Right lobe of liver (tissue), 6 donors: ENCODE data around the gene OR4B1. TPM values are rescaled to one million over a fixed set of nuclear protein-coding genes. Genes with fewer than 3 reads are reported as not detected.

Experiments
- ATAC-seq, 4 donors: fragments of 200-7000 bp; cut with Tn5 transposase; one replicate each; pipeline ENCODE4 v1.9.1; 2020; ENCODE audit warnings: mild to moderate bottlenecking in 4 of 4, moderate library complexity in 4 of 4
- DNase-seq, 3 donors: peaks; one replicate each; pipeline ENCODE4 v3.0.0-alpha.2; 2020
- H3K27ac ChIP-seq, 3 donors: fragments of 200-600 bp; one replicate each; pipeline ENCODE4 v1.8.0; 2022
- H3K27me3 ChIP-seq, 2 donors: fragments of 200-600 bp; one replicate each; pipeline ENCODE4 v1.8.0; 2022
- H3K36me3 ChIP-seq, 4 donors: fragments of 200-600 bp; sonication (generic) in 1 of 4; one replicate each; pipeline versions ENCODE4 v1.5.1 to v1.8.0; 2017 to 2022; ENCODE audit warnings: control low read depth in 1 of 4
- H3K4me1 ChIP-seq, 4 donors: fragments of 200-600 bp; sonication (generic) in 1 of 4; one replicate each; pipeline versions ENCODE4 v1.5.1 to v1.8.0; 2017 to 2022; ENCODE audit warnings: control low read depth in 1 of 4
- H3K4me3 ChIP-seq, 3 donors: fragments of 200-600 bp; one replicate each; pipeline ENCODE4 v1.8.0; 2022
- H3K9me3 ChIP-seq, 4 donors: fragments of 200-600 bp; sonication (generic) in 1 of 4; one replicate each; pipeline versions ENCODE4 v1.5.1 to v1.8.0; 2017 to 2022; ENCODE audit warnings: control low read depth in 1 of 4
- POLR2A ChIP-seq: fragments of 450-650 bp; IDR thresholded peaks from one replicate; pipeline ENCODE4 v1.6.1; 2017; ENCODE audit warnings: antibody characterized with exemption, mild to moderate bottlenecking
- WGBS: methylation state at CpG from one replicate; pipeline ENCODE4 v1.1.6; 2018; ENCODE audit warnings: low coverage, low lambda C conversion rate; ENCODE audit not compliant: insufficient coverage; ENCODE audit errors: missing lambda C conversion rate; 5-methylcytosine and 5-hydroxymethylcytosine counted together
- intact Hi-C, 2 donors: fragments of 100-400 bp; cut with DNase I; formaldehyde crosslinking; loops; one replicate each; pipeline versions ENCODE4 v1.11.2 to v1.14.1; 2022
- total RNA-seq, 6 experiments: library from RNA; depleted of rRNA in 2 of 6; stranded (reverse); fragments of >200 nt in 2 of 6; fragmentation: NEBNext Ultra II Directional in 3 of 6; extraction: Animal tissue kit (Norgen Biotek cat#: 25700) in 3 of 6; gene quantifications; one replicate each; pipeline versions ENCODE4 v1.1.0 to v1.2.4, GENCODE V29; 2016 to 2023
- TF ChIP-seq, protein P1 (sequence below), 4 donors: fragments of 200-600 bp in 3 of 4; fragments of 450-650 bp in 1 of 4; IDR thresholded peaks; one replicate each; pipeline versions ENCODE4 v1.5.1 to v1.8.0; 2016 to 2022; ENCODE audit warnings: antibody characterized with exemption in 4 of 4, mild to moderate bottlenecking in 2 of 4
- donor health status: DM: no; HTN: yes; CAD: no.
- donor health status: DM: no; HTN: no; CAD: no.
- donor health status: DM: no; HTN: no; CAD: no.
- donor health status: DM: no; HTN: yes; CAD: no.
- donor health status: DM: no; HTN: yes; CAD: no.

OR4B1 gene
- total RNA-seq, 6 experiments from 2014 or later = not detected

DNA sequence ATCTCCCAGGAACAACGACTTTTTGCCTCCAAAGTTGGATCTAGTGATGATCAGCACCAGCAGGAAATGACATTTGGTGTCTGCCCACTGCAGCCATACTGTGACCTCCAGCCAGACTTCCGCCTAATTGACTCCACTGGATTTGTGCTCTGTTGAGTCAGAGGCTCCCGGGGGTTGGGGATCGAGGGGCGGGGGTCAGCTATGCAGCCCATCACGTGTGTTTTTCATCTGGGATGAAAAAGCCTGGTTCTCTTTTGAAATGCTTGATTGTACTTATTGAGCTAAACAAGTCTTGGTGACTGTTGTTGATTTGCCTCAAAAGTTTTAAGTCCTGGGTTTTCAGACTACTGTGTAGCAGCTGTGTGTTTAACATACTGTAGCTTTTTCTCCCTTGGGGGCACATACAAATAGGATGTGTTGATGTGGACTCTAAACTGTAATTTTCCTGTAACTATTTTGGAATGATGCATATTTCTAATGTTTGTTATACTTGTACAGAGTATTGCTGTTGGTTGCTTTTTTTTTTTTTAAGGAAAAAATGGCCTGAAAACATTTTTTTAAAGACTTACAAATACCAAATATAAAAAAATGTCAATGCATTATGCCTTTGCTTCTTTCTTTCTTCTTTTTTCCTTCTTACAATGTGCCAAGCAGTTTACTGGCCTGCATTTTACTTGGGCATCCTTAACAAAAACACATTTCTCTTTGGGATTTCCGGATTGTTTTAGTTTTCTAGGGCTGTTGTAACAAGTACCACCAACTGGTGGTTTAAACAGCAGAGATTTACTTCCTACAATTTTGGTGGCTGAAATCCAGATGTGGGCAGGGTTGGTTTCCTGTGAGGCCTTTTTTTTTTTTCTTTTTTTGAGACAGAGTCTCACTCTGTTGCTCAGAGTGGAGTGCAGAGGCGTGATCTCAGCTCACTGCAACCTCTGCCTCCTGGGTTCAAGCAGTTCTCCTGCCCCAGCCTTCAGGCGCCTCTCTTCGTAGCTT lies 46.1 kb upstream of the OR4B1 start:
- peak in 1 of 4 donors; percentile 29 for ATAC-seq
- no peaks in the 10 kb centered on the region for H3K4me1 ChIP-seq
- no peaks in the 10 kb centered on the region for H3K9me3 ChIP-seq
- intact Hi-C loops = no loop called here
- DNase-seq = no peak
- no peaks in the 10 kb centered on the region for H3K27me3 ChIP-seq
- TF ChIP-seq POLR2A = no peak
- TF ChIP-seq, protein P1, sequence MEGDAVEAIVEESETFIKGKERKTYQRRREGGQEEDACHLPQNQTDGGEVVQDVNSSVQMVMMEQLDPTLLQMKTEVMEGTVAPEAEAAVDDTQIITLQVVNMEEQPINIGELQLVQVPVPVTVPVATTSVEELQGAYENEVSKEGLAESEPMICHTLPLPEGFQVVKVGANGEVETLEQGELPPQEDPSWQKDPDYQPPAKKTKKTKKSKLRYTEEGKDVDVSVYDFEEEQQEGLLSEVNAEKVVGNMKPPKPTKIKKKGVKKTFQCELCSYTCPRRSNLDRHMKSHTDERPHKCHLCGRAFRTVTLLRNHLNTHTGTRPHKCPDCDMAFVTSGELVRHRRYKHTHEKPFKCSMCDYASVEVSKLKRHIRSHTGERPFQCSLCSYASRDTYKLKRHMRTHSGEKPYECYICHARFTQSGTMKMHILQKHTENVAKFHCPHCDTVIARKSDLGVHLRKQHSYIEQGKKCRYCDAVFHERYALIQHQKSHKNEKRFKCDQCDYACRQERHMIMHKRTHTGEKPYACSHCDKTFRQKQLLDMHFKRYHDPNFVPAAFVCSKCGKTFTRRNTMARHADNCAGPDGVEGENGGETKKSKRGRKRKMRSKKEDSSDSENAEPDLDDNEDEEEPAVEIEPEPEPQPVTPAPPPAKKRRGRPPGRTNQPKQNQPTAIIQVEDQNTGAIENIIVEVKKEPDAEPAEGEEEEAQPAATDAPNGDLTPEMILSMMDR (IDR thresholded peaks at IDR 0.05) = no peak
- 63% methylated on average over 1 of the region's 10 CpGs for WGBS
- H3K27ac ChIP-seq = no peak overlapping the region
- peaks cover 0 to 35% (median 5%) of the 10 kb centered on the region in 4 donors for H3K36me3 ChIP-seq
- no peak overlapping the region for H3K4me3 ChIP-seq

DNA sequence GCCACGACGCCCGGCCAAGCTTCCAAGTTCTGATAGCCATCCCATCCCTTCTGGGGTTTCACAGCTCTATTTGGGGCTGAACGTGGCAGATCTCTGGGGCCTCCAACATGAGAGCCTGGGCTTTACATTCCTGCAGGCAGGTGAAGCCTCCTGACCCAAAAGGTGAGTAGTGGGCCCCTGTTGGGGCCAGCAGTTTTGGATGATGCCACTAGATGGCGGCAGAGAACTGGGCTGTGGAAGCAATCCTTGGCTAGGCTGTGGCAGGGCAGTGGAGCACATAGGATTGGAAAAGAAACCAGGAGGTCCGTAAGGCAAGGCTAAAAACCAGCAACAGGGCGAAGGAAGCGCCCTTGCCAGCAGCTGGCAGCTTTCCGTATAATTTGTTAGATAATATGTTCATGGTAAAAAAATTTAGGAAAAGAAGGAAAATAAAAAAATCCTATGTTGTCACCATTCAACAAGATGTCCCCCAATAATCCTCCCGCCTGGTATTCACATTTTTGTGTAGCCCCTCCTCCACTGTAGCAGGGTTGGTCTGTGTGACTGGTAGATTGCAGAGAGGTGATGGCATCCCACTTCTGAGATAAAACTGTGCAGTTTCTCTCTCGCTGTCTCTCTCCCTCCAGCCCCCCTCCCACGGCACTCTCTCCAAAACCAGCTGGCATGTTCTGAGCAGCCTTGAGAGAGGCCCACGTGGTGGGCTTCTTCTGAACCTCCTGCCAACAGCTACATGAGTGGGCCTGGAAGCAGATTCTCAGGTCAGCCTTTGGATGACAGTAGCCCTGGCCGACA lies 43.6 kb upstream of the OR4B1 start:
- 42% methylated on average over 14 of the region's 14 CpGs for WGBS

DNA sequence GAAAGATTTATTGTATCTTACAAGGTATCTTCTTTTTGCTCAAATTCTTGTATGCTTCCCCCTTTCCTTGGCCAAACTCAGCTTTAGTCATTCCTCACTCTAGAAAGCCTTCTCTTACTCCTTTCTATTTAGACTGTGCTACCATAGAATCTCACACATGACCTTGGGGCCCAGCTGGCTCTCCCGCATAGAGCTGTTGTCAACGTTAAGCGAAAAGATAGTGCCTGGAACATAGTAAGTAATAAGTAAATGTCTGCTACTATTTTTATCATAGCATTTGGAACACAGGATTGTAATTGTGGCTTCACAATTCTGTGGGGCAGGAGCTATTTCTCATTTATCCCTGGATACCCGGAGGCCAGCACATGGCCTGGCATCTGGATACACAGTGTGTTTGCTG lies 38.9 kb upstream of the OR4B1 start:
- Histone ChIP-seq H3K27ac (no peak overlapping the region), H3K4me3 (no peak overlapping the region), H3K36me3 (no peaks in the 10 kb centered on the region), H3K4me1 (no peaks in the 10 kb centered on the region), H3K27me3 (no peaks in the 10 kb centered on the region), H3K9me3 (no peaks in the 10 kb centered on the region)
- TF ChIP-seq, protein P1 (IDR thresholded peaks at IDR 0.05) = no peak
- no peak for TF ChIP-seq POLR2A
- intact Hi-C loops = no loop called here
- DNase-seq = no peak
- no peak for ATAC-seq
- 71% methylated on average over 4 of the region's 4 CpGs for WGBS

More for the DNA sequence above, 43.6 kb upstream of the OR4B1 start:
- Histone ChIP-seq H3K4me1 (no peaks in the 10 kb centered on the region), H3K27me3 (no peaks in the 10 kb centered on the region), H3K9me3 (no peaks in the 10 kb centered on the region), H3K4me3 (no peak overlapping the region), H3K36me3 (peaks cover 0 to 12% (median 4%) of the 10 kb centered on the region in 4 donors), H3K27ac (no peak overlapping the region)
- intact Hi-C loops = no loop called here
- TF ChIP-seq POLR2A = no peak
- TF ChIP-seq, protein P1 (IDR thresholded peaks at IDR 0.05) = peak; percentile 75 to 85 (median 80)
- peak; percentile 90 to 91 (median 91) for ATAC-seq
- DNase-seq = peak; percentile 55 to 67 (median 63)

DNA sequence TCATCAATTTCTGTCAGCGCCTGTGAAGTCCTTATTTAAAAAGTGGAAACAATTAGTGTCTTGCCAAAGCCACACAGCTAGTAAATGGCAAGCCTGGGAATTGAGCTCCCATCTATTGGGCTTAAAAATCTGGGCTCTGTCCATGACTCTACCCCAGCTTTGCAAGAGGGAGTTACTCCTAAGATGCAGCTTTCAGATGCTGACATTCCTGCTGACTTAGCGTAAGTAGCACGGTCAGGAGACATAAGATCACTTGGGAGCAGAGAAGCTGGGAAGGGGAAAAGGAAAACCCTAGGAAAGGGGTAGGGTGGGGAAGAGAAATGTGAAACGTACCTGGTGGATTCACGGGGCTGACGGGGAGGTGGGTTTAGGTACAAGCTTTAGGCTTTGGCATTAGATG lies 36.0 kb upstream of the OR4B1 start:
- no peak for TF ChIP-seq POLR2A
- TF ChIP-seq, protein P1 (IDR thresholded peaks at IDR 0.05) = no peak
- WGBS = 64% methylated on average over 6 of the region's 6 CpGs
- H3K27ac ChIP-seq = no peak overlapping the region
- H3K9me3 ChIP-seq = no peaks in the 10 kb centered on the region
- DNase-seq (no peak), ATAC-seq (no peak)
- no peak overlapping the region for H3K4me3 ChIP-seq
- H3K27me3 ChIP-seq = no peaks in the 10 kb centered on the region
- H3K4me1 ChIP-seq = no peaks in the 10 kb centered on the region
- H3K36me3 ChIP-seq = no peaks in the 10 kb centered on the region
- intact Hi-C loops = no loop called here
